Measurements from ENCODE around the gene LRCH4. TPM values are rescaled to one million over a fixed set of nuclear protein-coding genes. Genes with fewer than 3 reads are reported as not detected.
A peak's percentile ranks its signal among the peaks of the same experiment; 100 is the strongest.

LRCH4 gene
- total and polyA plus RNA-seq, 2 of the 13 experiments (the other 11 are each of a cell fraction or from before 2014, with no cell fraction given) = 7.0 to 9.3 TPM

DNA sequence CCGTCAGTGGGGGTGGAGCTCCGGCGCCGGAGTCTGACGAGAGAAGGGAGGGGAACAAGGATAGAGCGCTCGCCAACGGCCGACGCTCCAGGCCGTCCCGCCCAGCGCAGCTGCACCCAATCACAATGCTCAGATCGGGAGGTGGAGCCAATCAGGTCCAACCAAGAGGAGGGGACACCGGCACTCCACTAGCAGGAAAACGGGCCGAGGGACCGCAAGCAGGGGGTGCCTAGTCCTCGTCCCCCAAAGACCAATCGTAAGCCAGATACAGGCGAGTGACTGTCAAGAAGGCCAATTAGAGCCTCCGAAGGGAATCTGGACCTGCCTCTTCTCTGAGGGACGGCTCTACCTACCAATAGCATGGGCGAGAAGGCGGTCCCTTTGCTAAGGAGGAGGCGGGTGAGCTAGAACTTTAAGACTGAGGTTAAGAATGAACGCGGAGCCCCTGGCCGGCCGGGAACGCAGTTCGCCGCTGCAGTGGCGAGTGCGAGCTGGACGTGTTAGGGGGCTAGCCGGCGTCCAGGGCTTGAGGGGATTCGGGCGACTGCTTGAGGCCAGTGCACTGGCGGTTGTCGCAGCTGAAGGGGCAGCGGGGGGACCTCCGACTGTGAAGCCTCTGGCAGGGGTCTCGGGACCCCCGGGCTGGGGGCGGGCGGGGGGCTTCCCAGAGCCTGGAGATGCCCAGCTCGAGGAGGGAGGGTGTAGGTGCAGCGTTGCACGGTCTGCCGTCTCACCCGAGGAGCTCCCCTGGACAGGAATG lies 517 bp upstream of the LRCH4 start, which contains the start of gene FBXO24 (continued):
- TF ChIP-seq MAZ (IDR thresholded peaks at IDR 0.05; ENCODE audit: borderline replicate concordance, low read depth, low read length) = peak; percentile 64; the same call in 1 of the 2 replicates
- TF ChIP-seq MAZ (CRISPR knock-in tag; IDR thresholded peaks at IDR 0.05; ENCODE audit: low read depth) = no peak; the same call in none of the 2 replicates
- TF ChIP-seq RFXANK (CRISPR knock-in tag; IDR thresholded peaks at IDR 0.05) = peak; percentile 87; the same call in 1 of the 2 replicates
- TF ChIP-seq CBFB (CRISPR knock-in tag; IDR thresholded peaks at IDR 0.05) = no peak
- 0 out of 2 replicates have a peak, but pooled peaks have one; percentile 6 for TF ChIP-seq SP5 (CRISPR knock-in tag; IDR thresholded peaks at IDR 0.05; ENCODE audit: borderline replicate concordance, low read depth)

DNA sequence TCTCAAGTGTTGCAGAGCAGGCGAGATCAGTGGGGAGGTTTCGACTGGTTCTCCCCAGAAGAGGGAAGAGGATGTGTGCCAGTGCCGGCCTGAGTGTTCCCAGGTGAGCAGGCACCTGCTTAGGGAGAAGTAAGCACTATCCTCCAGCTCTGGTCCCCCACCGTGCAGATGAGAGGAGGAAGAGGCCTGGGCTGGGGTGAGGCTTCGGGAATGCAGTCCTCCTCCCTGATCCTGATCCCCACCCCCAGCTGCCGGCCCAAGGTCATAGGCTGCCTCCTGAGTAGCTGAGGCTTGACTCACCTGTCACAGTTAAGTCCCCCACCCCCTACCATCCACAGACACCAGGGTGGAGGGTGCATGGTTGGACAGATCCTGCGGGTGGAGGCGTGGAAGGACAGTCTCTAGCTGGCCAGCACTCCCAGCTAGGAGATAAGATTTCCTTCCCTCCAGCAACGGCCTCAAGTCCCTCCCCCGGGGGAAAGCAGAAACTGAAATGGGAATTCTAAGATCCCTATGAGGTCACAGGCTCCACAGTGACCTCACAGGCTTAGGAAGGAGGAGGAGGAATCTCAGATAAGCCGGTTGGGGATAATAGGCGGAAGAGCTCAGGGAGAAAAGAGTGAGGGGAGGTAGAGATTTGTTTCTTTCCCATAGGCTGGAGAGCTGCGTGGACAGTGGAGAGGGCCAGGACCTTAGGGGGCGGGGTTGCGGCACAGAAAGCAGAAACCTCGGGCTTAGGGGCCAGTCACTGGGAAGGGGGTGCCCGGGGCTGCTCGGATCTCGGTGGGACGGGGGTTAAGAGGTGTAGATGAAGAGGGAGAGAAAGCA lies 1.0 kb downstream of the LRCH4 start:
- intact Hi-C loops (cut with micrococcal nuclease; ENCODE audit: unreplicated experiment) = no loop called here
- Histone ChIP-seq H3K4me1 (ENCODE audit: insufficient read depth, low read length) (peaks cover 42% of the 10 kb centered on the region), H4K20me1 (ENCODE audit: insufficient read depth, low read length) (peaks cover 8% of the 10 kb centered on the region; the same call in 1 of the 2 replicates), H3K79me2 (ENCODE audit: insufficient read depth, low read length) (peaks cover 6% of the 10 kb centered on the region), H2AFZ (ENCODE audit: low read length) (no peak overlapping the region), H3K9ac (ENCODE audit: insufficient read depth, low read depth, low read length) (peak overlapping the region; percentile 94), H3K27me3 (ENCODE audit: control insufficient read depth in 1 of 2, insufficient read depth in 2 of 2, low read length in 2 of 2) (no peaks in the 10 kb centered on the region; a peak in 1 of 5 replicates), H3K27ac (ENCODE audit: extremely low read length, insufficient read depth, low read length) (peak overlapping the region; percentile 81), H3K9me3 (ENCODE audit: low read length) (no peaks in the 10 kb centered on the region), H3K36me3 (replicated peaks in 1 of 2; ENCODE audit: control insufficient read depth in 1 of 2, insufficient read depth in 2 of 2, low read length in 2 of 2) (peaks cover 8 to 18% of the 10 kb centered on the region in 2 experiments; a peak in 4 of 5 replicates), H3K4me2 (ENCODE audit: low read depth, low read length) (peak overlapping the region; percentile 94), H3K4me3 (replicated peaks in 1 of 3; ENCODE audit: insufficient read depth in 1 of 3, low read depth in 2 of 3, low read length in 3 of 3) (peak overlapping the region; percentile 80 to 98 (median 86))
- in situ Hi-C loops (cut with HindIII; ENCODE audit: extremely low pct_ligation_motif_present, low pct_unique_long_range_greater_than_20kb) = no loop called here
- TSS peak; percentile 54 for BruUV-seq (replicated peaks)
- FAIRE-seq = no peak
- ChIA-PET CTCF (ENCODE audit: low intra/inter-chr PET ratio, low total read pairs) (no interaction called here), POLR2A (interaction anchor here (0.7 to 4.1 kb wide), 15 partner anchors 10 to 268 kb away, joined by 3 to 73 read pairs (median 11); partner anchors contain the start of genes MEPCE, MOSPD3, PCOLCE and POP7)
- no peak for ATAC-seq
- 10% methylated on average over 14 of the region's 20 CpGs for WGBS (ENCODE audit: low lambda C conversion rate)
- DNase-seq (ENCODE audit: low spot score) = peak; percentile 35
- peak; percentile 82 for TF ChIP-seq ZBTB21 (CRISPR knock-in tag; IDR thresholded peaks at IDR 0.05)
- TF ChIP-seq, protein P1, sequence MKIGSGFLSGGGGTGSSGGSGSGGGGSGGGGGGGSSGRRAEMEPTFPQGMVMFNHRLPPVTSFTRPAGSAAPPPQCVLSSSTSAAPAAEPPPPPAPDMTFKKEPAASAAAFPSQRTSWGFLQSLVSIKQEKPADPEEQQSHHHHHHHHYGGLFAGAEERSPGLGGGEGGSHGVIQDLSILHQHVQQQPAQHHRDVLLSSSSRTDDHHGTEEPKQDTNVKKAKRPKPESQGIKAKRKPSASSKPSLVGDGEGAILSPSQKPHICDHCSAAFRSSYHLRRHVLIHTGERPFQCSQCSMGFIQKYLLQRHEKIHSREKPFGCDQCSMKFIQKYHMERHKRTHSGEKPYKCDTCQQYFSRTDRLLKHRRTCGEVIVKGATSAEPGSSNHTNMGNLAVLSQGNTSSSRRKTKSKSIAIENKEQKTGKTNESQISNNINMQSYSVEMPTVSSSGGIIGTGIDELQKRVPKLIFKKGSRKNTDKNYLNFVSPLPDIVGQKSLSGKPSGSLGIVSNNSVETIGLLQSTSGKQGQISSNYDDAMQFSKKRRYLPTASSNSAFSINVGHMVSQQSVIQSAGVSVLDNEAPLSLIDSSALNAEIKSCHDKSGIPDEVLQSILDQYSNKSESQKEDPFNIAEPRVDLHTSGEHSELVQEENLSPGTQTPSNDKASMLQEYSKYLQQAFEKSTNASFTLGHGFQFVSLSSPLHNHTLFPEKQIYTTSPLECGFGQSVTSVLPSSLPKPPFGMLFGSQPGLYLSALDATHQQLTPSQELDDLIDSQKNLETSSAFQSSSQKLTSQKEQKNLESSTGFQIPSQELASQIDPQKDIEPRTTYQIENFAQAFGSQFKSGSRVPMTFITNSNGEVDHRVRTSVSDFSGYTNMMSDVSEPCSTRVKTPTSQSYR (CRISPR knock-in tag; IDR thresholded peaks at IDR 0.05; ENCODE audit: borderline replicate concordance) = peak; percentile 36; the same call in 1 of the 2 replicates
- TF ChIP-seq MED8 (CRISPR knock-in tag; IDR thresholded peaks at IDR 0.05; ENCODE audit: insufficient replicate concordance) = no peak
- TF ChIP-seq MAF1 (CRISPR knock-in tag; IDR thresholded peaks at IDR 0.05; ENCODE audit: borderline replicate concordance) = 0 out of 2 replicates have a peak, but pooled peaks have one; percentile 1
- no peak for TF ChIP-seq SPEN (CRISPR knock-in tag; IDR thresholded peaks at IDR 0.05; ENCODE audit: low read depth)
- TF ChIP-seq ZBTB7A (CRISPR knock-in tag; IDR thresholded peaks at IDR 0.05) = 0 out of 2 replicates have a peak, but pooled peaks have one; percentile 19
- no peak for TF ChIP-seq ZNF160 (CRISPR knock-in tag; IDR thresholded peaks at IDR 0.05)
- no peak for TF ChIP-seq POLR2A (IDR thresholded peaks at IDR 0.05; ENCODE audit: insufficient read depth in 1 of 2, low read depth in 2 of 2, low read length in 2 of 2)
- TF ChIP-seq CHCHD3 (CRISPR knock-in tag; IDR thresholded peaks at IDR 0.05) = no peak
- no peak for TF ChIP-seq GLI4 (CRISPR knock-in tag; IDR thresholded peaks at IDR 0.05; ENCODE audit: borderline replicate concordance)
- peak; percentile 62 for TF ChIP-seq CREB1 (IDR thresholded peaks at IDR 0.05)
- no peak for TF ChIP-seq CREB1 (CRISPR knock-in tag; IDR thresholded peaks at IDR 0.05)
- TF ChIP-seq BORCS8-MEF2B (CRISPR knock-in tag; IDR thresholded peaks at IDR 0.05) = 0 out of 2 replicates have a peak, but pooled peaks have one; percentile 23
- no peak for TF ChIP-seq ZFY (CRISPR knock-in tag; IDR thresholded peaks at IDR 0.05)
- no peak for TF ChIP-seq ZC3H4 (CRISPR knock-in tag; IDR thresholded peaks at IDR 0.05; ENCODE audit: borderline replicate concordance)

All from HepG2 (cell line).